22Rv1 (cell line): ENCODE results near the gene C1QL3.

Experiments used
- H3K27ac ChIP-seq: fragments of 450-650 bp; 2 replicates; pipeline ENCODE4 v1.5.1; 2017
- CTCF ChIP-seq: fragments of 450-650 bp; IDR thresholded peaks from 2 replicates; pipeline ENCODE4 v1.5.1; 2017; ENCODE audit warnings: mild to moderate bottlenecking
- ZFX ChIP-seq: fragments of 450-650 bp; IDR thresholded peaks from 2 replicates; pipeline ENCODE4 v1.6.1; 2017; ENCODE audit warnings: antibody characterized with exemption, borderline replicate concordance

The C1QL3 gene

GRCh38 chr10:16519908-16520861, 1.5 kb downstream of the C1QL3 start:
- no peak overlapping the region for H3K27ac ChIP-seq

DNA sequence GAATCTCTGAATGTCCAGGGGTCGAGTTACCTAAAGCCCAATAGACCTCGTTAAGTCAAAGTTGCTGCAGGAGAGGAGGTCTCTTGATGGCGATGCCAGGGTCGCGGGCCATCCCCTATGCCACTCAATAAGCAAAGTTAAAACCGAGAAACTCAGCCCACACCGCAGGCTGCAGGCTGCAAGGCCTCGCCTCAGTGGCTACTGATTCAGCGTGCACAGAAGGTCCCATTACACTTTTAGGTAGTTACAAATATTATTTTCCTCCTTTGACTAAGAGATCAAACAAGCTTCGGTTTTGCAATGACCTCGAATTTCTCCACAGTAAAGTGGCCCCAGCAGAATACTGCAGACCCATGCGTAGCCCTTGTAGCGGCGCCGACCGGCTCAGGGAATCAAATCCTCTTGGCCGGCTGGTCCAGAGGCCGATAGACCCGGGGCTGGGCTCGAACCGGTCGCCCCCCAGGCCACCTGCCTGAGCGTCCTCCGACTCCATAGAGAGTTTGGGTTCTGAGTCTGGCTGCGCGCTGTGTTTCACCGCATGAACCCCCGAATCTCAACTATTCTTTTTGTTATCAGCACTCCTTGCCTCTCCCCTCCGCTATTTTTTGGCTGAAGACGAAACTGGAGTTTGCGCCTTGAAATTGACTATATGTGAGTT, 2.3 kb downstream of the C1QL3 start:
- TF ChIP-seq ZFX (no peak), CTCF (no peak)
- no peak overlapping the region for H3K27ac ChIP-seq

More at GRCh38 chr10:16519908-16520861, 1.5 kb downstream of the C1QL3 start:
- TF ChIP-seq ZFX (no peak), CTCF (no peak)

- TF ChIP-seq CTCF (peak; percentile 41), ZFX (no peak)
Measured at GRCh38 chr10:16518822-16519221, 2.9 kb downstream of the C1QL3 start.

GRCh38 chr10:16510843-16511242, 10.8 kb downstream of the C1QL3 start:
- no peak overlapping the region for H3K27ac ChIP-seq
- TF ChIP-seq CTCF (no peak), ZFX (no peak)

More at GRCh38 chr10:16518822-16519221, 2.9 kb downstream of the C1QL3 start:
- H3K27ac ChIP-seq: no peak overlapping the region

DNA sequence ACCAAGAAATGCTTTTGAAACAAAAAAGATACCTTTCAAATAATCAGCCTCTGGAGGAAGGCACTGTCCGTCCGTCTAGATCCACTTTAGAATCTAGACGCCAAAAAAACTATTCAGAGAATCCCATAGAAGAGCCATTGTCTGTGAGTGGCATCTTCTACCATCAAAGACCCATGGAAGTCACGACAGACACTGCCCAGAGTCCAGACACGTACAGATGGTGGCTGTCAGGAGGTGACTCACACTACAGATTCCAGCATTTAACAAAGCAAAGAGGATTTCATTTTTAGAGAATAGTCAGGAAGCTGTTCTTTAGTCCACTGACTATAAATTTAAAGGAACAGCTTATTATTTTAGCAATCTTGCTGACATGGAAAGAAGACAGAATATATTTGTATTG, 11.7 kb downstream of the C1QL3 start:
- no peak overlapping the region for H3K27ac ChIP-seq
- TF ChIP-seq CTCF: no peak
- no peak for TF ChIP-seq ZFX

GRCh38 chr10:16505161-16505560, 16.5 kb downstream of the C1QL3 start:
- H3K27ac ChIP-seq: no peak overlapping the region
- TF ChIP-seq CTCF: no peak
- TF ChIP-seq ZFX: no peak

DNA sequence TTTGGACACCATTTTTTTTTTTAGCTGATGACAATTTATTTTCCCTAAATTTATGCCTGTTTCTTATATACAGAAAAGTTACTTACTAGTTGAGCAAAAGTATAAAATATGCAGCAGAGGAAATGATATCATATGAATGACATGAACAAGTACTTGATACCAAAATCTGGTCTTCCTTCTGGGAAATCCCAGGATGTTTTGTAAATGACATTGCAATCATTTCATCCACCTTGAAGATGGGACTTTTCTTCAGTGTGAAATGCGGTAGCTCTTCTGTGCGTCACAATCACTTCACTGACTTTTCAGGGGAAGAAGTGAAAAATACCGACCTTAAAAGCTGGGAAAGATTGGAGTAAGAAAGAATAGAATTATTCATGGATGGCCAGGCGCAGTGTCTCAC, 23.8 kb downstream of the C1QL3 start:
- no peak overlapping the region for H3K27ac ChIP-seq
- TF ChIP-seq ZFX (no peak), CTCF (no peak)
